ENCODE results near the gene FCHO1. TPM values are rescaled to one million over a fixed set of nuclear protein-coding genes. Genes with fewer than 3 reads are reported as not detected.

FCHO1 gene
- total and polyA plus RNA-seq, 11 donors = 0.29 to 3.3 (median 0.67) TPM

GRCh38 chr19:17784201-17785008 lies 33.1 kb downstream of the FCHO1 start:
- Histone ChIP-seq H3K4me1 (peaks cover 0 to 5% (median 0%) of the 10 kb centered on the region in 12 donors), H3K36me3 (no peaks in the 10 kb centered on the region), H3K27ac (no peak overlapping the region), H3K27me3 (peaks cover 0 to 32% (median 13%) of the 10 kb centered on the region in 9 donors), H3K4me3 (no peak overlapping the region), H3K9me3 (no peaks in the 10 kb centered on the region)
- peak in 3 of 4 donors; percentile 34 to 70 (median 67) for ATAC-seq
- DNase-seq = peak; percentile 39 to 73 (median 58)
- 37 to 52% (median 47%) methylated on average over 26 to 32 of the region's 32 CpGs for WGBS, 4 donors
- TF ChIP-seq, protein P1, sequence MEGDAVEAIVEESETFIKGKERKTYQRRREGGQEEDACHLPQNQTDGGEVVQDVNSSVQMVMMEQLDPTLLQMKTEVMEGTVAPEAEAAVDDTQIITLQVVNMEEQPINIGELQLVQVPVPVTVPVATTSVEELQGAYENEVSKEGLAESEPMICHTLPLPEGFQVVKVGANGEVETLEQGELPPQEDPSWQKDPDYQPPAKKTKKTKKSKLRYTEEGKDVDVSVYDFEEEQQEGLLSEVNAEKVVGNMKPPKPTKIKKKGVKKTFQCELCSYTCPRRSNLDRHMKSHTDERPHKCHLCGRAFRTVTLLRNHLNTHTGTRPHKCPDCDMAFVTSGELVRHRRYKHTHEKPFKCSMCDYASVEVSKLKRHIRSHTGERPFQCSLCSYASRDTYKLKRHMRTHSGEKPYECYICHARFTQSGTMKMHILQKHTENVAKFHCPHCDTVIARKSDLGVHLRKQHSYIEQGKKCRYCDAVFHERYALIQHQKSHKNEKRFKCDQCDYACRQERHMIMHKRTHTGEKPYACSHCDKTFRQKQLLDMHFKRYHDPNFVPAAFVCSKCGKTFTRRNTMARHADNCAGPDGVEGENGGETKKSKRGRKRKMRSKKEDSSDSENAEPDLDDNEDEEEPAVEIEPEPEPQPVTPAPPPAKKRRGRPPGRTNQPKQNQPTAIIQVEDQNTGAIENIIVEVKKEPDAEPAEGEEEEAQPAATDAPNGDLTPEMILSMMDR (IDR thresholded peaks at IDR 0.05) = peak; percentile 65 to 82 (median 76)
- no peak for TF ChIP-seq POLR2A (IDR thresholded peaks at IDR 0.05)
- intact Hi-C loops (cut with DNase I) = loop anchor here in 6 of 10 donors (2.0 to 10.0 kb wide), 6 partner anchors 68 to 340 kb away; partner anchors contain the start of gene TMEM221 (in 2 of the 6)

GRCh38 chr19:17787274-17787913 lies 36.1 kb downstream of the FCHO1 start:
- intact Hi-C loops (cut with DNase I) = loop anchor here in 4 of 10 donors (10.0 kb wide), 3 partner anchors 183 to 343 kb away; partner anchors contain the start of gene TMEM221 (in 2 of the 4)
- WGBS, 4 donors = 87 to 95% (median 93%) methylated on average over 14 of the region's 14 CpGs
- Histone ChIP-seq H3K27ac (no peak overlapping the region), H3K36me3 (no peaks in the 10 kb centered on the region), H3K27me3 (peaks cover 0 to 16% (median 0%) of the 10 kb centered on the region in 9 donors), H3K9me3 (no peaks in the 10 kb centered on the region), H3K4me3 (no peak overlapping the region), H3K4me1 (peaks cover 0 to 14% (median 0%) of the 10 kb centered on the region in 12 donors)
- no peak for DNase-seq
- no peak for ATAC-seq
- no peak for TF ChIP-seq POLR2A (IDR thresholded peaks at IDR 0.05)
- TF ChIP-seq, protein P1 (IDR thresholded peaks at IDR 0.05) = no peak

DNA sequence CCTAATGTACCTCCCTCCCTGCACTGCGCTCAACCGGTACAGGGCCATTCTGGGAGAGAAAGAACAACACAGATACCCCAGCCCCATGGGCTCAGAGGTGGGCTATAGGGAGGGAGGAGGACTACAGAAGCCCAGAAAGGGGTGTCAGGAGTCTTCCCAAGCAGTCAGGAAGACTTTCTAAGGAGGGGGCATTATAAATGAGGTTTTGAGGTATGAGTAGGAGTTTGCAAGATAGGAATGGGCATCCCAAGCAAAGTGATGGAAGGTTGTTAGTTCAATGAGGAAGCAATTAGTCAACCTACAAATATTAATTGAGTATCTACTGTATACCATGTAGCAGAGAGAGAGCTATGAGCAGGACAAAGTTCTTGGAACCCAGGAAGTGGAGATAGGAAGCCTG lies 37.4 kb downstream of the FCHO1 start:
- Histone ChIP-seq H3K4me3 (no peak overlapping the region), H3K27me3 (peaks cover 0 to 26% (median 4%) of the 10 kb centered on the region in 9 donors), H3K9me3 (no peaks in the 10 kb centered on the region), H3K36me3 (no peaks in the 10 kb centered on the region), H3K4me1 (peaks cover 0 to 14% (median 0%) of the 10 kb centered on the region in 12 donors), H3K27ac (no peak overlapping the region)
- DNase-seq (no peak), ATAC-seq (no peak)
- TF ChIP-seq, protein P1 (IDR thresholded peaks at IDR 0.05) = no peak
- TF ChIP-seq POLR2A (IDR thresholded peaks at IDR 0.05) = no peak
- intact Hi-C loops (cut with DNase I) = loop anchor here in 4 of 10 donors (10.0 kb wide), 3 partner anchors 184 to 344 kb away; partner anchors contain the start of gene TMEM221 (in 2 of the 4)
- WGBS, 4 donors = 76 to 85% (median 82%) methylated on average over 2 of the region's 2 CpGs
